Transverse colon (tissue), 4 donors: ENCODE data around the gene NADK2.

Source experiments
- CTCF ChIP-seq, 5 experiments: fragments of 200-600 bp in 3 of 5; fragments of 450-650 bp in 2 of 5; sonication (generic) in 3 of 5; IDR thresholded peaks; 1 replicate in 2 of 5; 2 replicates in 3 of 5; pipeline ENCODE4 v1.5.1; 2016 to 2017; ENCODE audit warnings: antibody characterized with exemption in 5 of 5, inconsistent platforms in 3 of 5, mild to moderate bottlenecking in 2 of 5, moderate library complexity in 1 of 5
- EP300 ChIP-seq: sonication (generic); formaldehyde crosslinking; IDR thresholded peaks from one replicate; pipeline ENCODE4 v1.6.1; 2017; ENCODE audit warnings: antibody characterized with exemption, low read depth
- POLR2AphosphoS5 ChIP-seq, 3 donors: sonication (generic); formaldehyde crosslinking; IDR thresholded peaks; one replicate each; pipeline ENCODE4 v1.6.1; 2016; ENCODE audit warnings: antibody characterized with exemption in 3 of 3

- TF ChIP-seq POLR2AphosphoS5 (IDR thresholded peaks at IDR 0.05) (no peak), CTCF (IDR thresholded peaks at IDR 0.05) (no peak), EP300 (no peak)
These were observed 85.6 kb downstream of the NADK2 start for GRCh38 chr5:36156121-36156601.
